GM18870 (cell line): Measurements from ENCODE around the gene ATP6V1B1.

Experiments
- ATAC-seq: cut with Tn5 transposase; IDR thresholded peaks from one replicate; pipeline ENCODE4 v1.9.1; 2021; ENCODE audit warnings: moderate library complexity; ENCODE audit not compliant: unreplicated experiment

ATP6V1B1 gene

DNA sequence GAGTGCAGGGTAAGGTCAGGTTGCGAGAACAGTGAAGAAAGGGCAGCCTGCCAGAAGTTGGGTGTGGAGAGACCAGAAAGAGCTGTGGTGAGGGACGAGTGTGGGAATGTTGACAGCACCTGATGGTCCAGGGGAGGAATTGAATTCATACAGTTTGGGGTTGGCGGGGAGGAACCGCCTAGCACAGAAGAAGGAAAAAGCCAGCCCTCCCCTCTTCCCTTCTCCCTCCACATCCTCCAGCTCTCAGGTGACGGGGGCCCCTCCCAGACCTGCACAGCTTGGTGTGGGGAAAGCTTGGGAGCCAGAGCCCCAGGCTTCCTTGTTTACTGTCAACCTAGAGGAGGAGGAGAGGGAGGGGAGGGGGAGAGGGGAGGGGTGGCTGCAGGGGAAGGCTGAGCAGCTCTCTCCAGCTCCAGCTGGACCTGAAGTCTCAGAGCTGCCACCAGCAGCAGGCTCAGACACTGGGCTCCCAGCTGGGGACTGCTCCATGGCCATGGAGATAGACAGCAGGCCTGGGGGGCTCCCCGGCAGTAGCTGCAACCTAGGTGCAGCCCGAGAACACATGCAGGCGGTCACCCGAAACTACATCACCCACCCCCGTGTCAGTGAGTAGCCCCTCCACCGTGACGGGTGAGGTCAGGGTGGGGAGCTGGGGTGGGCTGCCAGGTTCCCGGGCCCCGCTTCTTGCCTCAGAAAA is at the start of gene ATP6V1B1:
Gene ATP6V1B1 (plus strand): TSS at position 433 of the 697 bp plus-strand sequence. CDS start 55 bp downstream, at position 488.
- ATAC-seq = no peak

DNA sequence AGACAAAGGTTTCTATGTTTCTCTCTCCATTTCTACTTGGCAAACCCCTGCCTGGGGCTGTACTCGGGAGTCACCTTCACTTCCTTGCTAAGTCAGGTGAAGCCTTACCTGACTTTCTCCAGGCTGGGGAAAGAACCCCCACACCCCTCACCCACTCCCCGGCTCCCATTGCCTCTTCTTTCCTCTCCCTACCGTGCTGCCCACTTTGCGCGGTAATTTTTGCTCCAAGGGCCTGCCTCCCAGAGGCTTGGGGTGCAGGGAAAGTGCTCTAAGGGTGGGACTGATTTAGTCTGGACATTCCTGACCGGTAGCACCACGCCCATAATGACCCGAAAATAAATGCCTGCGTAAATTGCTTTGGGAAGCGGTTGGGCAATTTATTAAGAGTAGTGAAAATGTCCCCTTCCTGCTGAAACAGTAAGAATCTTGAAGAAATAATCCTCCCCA is 49.1 kb upstream of the ATP6V1B1 start:
- no peak for ATAC-seq

DNA sequence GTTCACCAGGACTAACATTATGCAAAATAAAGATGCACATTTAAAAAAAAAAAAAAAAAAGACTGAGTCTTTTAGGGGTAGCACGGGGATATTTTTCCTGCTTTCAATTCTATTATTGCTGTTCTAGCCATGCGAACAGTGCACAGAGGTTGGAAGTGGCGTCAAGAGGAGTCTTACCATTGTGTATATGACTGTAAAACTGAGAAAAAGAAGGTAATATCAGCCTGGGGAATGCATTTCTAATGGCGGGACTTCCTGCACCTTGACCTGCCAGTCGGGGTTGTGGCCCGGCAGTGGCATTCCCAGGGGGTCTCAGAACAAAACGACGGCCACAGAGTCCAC is 48.5 kb upstream of the ATP6V1B1 start:
- ATAC-seq = no peak

DNA sequence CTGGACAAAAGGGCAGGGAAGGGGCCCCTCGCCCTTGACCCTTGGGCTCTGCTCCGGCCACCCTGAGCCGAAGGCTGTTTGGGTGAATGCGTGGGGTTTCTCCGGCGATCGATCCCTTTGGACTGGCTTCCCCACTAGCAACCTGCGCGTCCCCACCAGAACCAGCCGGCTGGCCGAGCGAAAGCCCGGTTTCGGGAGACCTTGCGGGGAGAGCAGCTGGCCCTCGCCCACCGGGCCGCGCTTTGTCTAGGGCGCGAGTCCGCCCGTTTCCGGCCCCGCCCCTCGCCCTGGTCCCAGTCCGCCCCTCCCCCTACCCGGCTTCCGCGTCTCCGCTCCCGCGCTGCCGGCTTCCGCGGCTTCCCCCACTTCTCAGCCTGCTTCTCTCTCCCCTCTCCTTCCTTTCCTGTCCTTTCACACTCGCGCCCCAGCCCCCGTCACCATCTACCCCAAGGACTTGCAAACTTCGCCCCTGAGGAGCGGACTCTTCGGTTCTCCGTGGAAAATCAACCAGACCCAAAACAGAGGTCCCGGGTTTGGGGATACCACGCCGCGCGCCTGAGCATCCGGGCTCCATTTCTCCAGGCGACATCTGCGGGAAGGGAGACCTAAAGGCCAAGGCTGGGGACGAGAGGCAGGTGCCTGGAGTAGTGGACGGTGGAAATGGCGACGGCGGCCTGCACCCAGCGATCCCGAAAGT is 48.0 kb upstream of the ATP6V1B1 start:
- no peak for ATAC-seq

DNA sequence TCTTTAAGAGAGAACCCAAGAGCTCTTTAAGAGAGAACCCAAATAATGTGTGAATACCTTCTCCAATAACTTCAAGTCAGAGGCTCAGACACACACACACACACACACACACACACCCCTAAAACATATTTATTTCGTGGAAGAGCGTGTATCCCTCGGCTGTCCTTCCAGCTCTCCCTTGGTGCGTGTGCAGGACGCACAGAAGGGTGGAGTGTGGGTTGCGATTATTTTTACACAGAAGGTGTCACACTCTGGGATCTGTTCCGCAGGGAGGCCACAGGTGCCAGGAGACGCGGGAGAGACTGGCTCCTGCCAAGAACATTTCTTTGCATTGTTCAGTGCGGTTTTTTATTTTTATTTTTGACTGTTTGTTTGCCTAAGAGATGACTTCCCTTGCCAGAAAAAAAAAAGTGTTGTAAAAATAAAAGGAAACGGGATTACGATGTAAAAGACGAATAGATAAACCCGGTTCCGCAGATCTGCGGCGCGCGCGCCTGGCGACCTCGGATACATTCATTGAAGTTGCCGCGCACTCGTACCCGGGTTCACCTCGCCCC is 47.3 kb upstream of the ATP6V1B1 start:
- ATAC-seq = no peak

DNA sequence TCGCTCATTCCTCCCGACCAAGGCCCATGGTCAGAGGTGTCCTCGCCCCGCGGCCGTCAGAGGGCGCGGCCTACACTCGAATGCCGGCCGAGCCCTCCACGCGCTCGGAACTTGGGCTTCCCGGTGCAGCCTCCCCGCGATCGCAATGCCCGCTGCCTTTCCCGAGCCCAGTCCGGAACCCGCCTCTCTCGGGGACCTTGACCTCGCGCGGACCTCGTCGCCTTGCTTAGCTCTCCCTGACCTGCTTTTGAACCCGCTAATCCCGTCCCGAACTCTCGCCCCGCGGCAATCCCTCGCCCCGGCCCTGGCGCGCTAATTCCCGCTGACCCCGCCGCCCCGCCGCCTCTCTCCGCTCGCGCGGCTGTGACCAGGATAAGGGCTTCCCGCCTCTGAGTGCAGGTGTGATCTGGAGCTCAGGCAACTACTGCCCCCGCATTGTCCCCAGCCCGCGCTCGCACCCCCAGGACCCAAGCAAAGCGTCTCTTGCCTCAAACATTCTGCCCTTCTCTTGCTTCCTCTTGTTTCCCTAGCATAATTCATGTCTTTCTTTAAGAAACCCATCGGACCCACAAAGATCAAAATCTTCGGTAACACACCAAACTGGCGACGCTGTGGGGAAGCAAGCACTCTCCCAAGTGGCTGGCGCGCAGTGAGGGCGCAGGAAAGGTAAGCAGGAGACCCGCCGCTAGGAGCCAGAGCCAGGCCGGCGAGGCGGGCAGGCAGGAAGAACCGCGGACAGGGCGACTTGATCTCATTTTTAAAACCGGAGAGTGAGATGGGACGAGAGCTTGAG is 46.6 kb upstream of the ATP6V1B1 start:
- ATAC-seq = no peak

DNA sequence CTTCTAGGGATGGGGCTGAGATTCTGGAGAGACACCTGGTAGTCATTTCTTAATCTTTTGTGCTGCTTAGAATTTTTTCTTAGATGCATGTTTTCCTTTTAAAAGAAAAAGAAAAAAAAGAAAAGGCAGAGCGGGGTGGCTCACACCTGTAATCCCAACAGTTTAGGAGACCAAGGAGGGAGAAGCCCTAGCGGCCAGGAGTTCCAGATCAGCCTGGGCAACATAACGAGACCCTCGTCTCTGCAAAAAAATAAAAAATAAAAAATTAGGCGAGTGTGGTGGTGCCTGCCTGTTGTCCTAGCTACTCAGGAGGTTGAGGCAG is 46.0 kb upstream of the ATP6V1B1 start:
- no peak for ATAC-seq

DNA sequence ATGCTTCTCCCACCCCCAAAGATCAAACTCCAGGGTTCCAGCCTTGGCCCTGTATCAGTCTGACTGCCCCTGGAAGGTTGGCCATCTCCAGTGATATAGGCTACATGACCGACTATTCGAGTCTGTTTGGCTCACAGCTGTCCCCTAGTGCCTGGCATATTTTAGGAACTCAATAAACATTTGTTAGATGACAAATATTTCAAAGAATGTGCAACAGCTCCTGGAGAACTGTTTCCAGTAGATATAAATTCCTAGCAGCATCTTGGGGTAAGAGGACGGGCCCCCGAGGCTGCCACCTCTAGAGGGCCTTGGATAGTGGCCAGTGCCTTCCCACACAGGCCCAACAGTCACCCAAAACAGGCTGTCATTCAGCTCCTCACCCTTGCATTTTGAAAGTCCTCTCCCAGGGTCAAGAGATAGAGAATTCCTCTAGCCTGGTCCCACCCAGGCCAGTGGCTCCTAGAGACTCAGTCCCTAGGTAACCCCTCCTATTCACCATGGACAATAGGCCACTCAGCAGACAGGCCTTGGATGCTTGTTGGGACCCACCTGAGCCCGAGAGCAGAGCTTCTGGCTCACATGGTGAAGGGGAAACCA is 45.1 kb upstream of the ATP6V1B1 start:
- ATAC-seq = no peak

DNA sequence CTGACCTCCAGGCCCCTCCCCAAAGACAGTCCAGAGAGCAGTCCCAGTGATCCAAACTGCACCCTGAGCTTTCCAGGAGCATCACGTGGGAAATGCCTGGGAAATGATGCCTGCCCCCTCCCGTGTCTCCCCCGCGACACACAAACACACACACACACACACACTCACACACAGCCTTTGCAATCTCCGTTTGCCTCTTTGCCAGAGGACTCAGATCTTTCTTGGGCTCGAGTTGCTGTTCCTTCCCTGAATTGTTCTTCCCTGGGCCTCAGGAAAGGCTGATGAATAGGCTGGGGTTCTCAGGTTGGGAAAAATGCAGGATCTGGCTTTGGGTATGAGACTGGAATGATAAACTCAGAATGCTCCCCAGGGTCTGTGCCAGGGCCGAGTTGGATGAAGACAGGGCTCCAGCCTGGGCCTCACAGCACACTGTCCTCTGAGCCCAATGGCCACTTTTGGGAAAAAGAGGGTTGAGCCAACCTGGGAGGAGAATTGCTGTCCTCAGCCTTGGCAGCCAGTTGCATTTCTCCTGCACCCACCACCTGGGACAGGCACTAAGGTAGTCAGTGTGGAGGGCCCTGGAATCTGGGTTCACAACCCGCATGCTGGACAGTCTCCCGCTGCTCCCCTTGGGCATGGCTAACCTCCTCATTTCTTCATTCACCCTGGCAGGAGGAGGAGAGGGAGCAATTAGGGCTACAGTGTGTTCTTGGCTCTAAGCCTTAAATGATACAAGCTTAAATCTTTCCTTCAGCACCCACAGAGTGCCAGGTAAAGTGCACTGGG is 43.9 kb upstream of the ATP6V1B1 start:
- ATAC-seq = no peak

DNA sequence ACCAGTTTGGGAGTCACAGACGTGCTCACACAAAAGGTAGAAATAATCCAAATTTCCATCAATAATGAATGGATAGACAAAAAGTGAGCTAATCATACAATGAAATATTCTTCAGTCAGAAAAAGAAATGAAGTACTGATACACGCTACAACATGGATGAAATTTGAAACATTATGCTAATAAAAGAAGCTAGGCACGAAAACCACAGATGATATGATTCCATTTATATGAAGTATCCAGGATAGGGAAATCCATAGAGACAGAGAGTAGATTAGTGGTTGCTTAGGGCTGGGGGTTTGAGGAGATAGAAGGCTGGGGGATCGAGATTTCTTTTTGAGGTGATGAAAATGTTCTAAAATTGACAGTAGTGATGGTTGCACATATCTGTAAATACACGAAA is 43.0 kb upstream of the ATP6V1B1 start:
- ATAC-seq = no peak

DNA sequence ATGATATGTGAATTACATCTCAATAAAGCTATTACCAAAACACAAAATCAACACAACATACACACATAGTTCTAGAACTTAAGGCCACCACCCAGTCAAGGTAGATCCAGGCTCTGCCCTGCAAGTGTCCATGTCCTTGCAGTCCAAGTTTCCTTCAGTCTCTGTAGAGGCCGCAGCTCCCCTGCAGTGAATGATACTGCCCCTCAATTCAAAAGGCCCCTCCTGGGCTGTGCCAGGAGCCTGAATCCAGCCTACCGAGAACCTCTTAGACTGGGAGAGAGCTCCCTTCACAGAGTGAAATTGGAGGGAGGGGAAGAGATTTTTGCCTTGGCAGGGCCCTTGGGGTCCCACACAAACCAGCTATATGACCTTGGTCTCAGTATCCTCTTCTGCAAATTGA is 42.5 kb upstream of the ATP6V1B1 start:
- no peak for ATAC-seq

DNA sequence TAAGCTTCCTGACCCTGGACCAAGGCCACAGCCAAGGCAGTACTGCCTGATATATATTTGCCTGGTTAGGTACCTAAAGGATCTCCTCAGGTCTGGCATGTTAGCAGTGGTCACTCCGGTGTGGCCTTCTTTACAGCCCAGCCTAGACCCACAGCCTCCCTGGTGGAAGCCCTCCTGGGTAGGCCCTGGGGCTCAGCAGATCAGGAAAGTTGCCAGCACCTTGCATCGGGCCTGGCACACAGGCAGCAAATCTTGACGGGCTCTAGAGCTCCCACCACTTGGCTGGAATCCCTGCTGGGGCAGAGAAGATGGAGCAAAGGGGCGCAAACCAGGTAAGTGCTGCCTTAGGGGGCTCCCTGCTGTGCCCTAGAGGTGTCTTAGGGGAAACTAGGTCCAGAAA is 40.9 kb upstream of the ATP6V1B1 start:
- no peak for ATAC-seq

DNA sequence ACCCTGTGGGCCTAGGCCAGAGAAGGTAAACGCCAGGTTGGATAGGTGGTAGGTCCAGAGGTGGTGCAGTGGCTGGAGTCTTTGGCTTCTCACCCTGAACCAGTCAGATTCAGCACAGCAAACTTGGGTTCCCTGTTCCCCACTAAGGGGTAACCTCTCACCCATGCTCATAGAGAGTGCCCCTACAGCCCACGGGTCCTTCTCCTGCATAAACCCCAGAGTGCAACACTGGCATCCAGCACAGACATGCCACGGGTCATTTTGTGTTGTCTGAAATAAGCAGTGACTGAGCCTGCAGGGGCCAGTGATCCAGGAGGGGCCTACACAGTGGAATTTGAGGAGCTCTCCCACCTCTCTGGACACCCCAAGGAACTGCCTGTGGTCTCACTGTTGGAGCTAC is 40.5 kb upstream of the ATP6V1B1 start:
- ATAC-seq = no peak

DNA sequence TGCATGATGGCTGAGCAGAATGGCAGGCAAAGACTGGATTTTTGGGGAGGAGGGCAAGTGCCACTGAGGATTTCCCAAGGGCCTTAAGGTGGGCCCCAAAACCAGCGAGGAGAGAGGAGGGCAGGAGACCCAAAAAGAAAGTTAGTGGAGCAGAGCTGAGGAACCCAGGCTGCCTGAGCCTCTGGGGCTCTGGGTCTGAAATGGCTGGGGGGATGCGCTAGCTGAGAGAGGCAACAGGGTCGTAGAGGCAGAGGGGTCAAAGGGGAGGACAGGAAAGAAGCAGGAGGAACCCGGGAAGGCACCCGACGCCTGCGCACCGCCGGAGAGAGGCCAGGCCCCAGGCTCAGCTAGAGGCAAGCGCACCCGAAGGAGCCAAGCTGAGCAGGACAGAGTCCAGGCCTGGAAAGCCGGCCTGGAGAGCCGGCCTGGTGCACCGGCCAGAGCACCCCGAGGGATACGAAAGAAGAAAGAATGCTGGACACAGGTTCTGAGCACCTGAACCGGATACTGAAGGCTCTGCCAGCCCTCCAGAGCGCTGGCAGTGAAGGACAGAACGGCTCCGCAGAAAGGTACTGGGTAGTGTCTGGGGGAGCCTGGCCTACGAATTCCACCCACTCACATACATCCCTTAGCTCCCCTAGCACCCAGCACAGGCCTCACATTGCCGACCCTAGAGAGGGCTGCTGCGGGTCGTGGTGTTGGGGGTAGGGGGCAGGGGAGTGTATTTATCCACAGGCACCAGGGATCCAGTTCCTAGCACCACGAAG is 39.5 kb upstream of the ATP6V1B1 start:
- ATAC-seq = no peak

DNA sequence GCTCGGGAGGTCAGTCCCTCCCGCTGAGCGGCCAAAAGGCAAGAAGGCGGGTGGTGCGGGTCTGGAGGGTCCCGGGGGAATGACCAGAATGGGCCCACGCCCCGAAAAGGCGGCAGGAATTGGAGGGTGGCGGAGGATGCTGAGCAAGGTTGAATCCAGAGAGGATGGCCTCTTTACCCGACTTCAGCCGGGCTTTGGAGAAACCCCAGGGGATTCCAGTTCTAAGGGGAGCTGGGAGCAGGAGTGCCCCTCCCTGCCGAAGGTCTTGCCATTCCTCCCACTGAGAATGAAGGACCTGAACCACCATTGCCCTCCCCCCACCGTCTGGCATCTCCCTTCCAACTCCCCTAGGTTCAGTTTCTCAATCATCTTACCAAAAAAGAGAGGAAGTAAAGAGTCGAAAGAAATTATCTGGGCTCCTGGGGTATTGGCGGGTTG is 38.9 kb upstream of the ATP6V1B1 start:
- ATAC-seq = no peak

DNA sequence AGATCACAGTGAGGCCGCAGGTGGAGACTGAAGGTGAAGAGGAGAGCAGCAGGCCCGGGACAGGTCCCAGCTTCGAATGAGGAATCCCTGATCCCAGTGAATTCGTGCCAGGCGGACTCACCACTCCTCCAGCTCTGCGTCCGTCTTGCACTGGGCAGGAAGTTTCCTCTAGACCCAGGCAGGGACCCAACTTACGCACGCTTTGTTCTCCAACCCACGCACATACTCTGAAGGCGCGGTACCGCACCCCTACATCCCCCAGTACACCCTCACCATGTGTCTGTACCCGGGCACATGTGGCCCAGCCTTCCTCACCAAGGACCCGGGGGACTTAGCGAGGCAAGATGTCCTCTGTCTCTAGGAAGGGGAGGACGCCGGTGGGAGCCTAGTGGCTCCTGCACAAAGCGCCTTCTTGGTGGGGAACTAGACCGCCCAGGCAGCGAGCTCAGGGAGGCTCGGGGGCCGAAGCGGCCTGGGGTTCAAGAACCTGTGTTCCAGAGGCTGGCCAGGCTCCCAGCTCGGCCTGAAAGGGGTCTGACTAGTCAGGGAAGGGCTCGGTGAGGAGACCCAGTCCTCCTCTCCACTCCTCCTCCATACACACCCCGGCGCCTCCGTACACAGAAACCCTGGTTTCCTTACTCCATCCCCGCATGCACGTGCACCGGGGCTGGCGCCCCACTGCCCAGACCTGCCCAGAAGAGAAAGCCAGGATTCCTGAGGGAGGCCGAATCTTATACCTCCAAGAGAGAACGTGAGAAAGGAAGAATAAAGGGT is 38.3 kb upstream of the ATP6V1B1 start:
- ATAC-seq = no peak

DNA sequence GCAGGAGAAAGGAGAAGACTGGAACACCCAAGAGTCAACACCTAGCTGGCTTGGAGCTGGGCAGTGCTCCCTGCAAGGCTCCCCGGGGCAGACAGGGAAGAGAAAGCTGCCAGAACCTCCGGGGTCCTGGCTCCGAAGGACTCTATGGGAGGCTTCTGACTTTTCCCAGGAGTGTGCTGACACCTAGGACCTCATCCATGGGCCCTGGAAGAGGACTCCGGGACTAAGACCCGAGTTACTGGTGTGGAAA is 37.8 kb upstream of the ATP6V1B1 start:
- ATAC-seq = no peak

DNA sequence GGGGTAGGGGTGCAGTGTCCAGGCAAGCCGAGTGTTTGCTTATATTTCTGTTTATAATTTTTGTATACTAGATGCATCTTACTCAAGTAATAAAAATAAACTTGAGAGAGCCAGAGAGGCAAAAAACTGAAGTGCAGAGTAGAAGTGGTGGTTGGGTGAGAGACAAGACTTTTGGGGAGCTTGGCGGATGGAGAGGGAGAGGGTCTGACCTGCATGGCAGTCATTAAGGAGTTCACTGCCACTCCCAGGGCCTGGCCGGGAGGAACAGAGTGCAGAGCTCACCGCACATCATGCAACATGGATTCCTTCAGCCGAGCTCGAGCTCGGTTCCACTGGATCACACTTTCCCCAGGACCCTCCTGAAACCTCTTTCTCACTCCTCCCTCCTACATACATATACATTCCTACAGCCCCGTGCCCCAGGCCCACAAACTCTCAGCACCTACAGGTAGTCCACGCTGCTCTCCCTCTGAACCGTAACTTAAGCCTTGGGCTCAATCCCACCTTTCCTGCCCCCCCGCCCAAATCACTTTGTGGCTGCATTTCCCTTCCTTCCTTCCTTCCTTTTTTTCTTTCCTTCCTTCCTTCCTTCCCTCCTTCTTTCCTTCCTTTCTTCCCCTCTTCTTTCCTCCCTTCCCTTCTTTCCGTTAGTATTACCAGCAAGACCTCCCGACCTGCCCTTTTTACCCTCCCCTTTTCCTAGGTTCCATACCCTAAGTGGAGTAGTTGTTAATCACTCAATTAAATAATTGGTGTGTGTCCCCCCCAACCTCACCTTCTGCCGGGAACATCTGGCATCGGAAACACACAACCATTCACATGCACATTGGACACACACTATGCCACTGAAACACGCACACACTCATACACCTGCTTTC is 37.1 kb upstream of the ATP6V1B1 start:
- no peak for ATAC-seq
